ENCODE data around the gene FAM3D.

- no peak for TF ChIP-seq POLR2A (IDR thresholded peaks at IDR 0.05)
- no peak for TF ChIP-seq CTCF (IDR thresholded peaks at IDR 0.05)
- no peak for TF ChIP-seq POLR2AphosphoS5 (IDR thresholded peaks at IDR 0.05)
- no peak for TF ChIP-seq EP300 (IDR thresholded peaks at IDR 0.05)
These were observed 46.2 kb downstream of the FAM3D start for GRCh38 chr3:58620421-58620820.
